Endothelial cell of umbilical vein (primary cell): ENCODE data around the gene NFATC2IP. TPM values are rescaled to one million over a fixed set of nuclear protein-coding genes. Genes with fewer than 3 reads are reported as not detected.

Experiments used
- BruUV-seq: library from RNA; stranded (reverse); fragments of 400-500 nt; replicated peaks from 2 replicates; lab custom pipeline; 2021; lab: Mats Ljungman, UMichigan
- CTCF ChIA-PET: fragments of 300-600, 350-600 bp; sonication (Branson Sonifier 250); formaldehyde crosslinking; loops from one replicate; lab custom pipeline; 2021; ENCODE audit warnings: antibody characterized with exemption, inconsistent platforms; lab: Charles Lee
- POLR2A ChIA-PET: fragments of 300-600, 350-600 bp; sonication (Branson Sonifier 250); formaldehyde crosslinking; loops from one replicate; lab custom pipeline; 2021; ENCODE audit warnings: antibody characterized with exemption, inconsistent platforms; lab: Charles Lee
- DNase-seq: peaks from one replicate; pipeline ENCODE4 v3.0.0-alpha.2; 2011; ENCODE audit warnings: low read depth, low spot score
- FAIRE-seq: peaks from 2 replicates; lab custom pipeline; 2011; peaks lifted over from hg19 to GRCh38; lab: Jason Lieb, UNC
- H2AFZ ChIP-seq: 2 replicates; pipeline ENCODE4 v1.6.0; 2012; ENCODE audit warnings: low read depth, low read length, control low read depth, inconsistent platforms
- H3K27ac ChIP-seq: 2 replicates; pipeline ENCODE4 v1.5.1; 2011; ENCODE audit warnings: low read depth, mild to moderate bottlenecking, control low read depth, low read length, moderate library complexity; ENCODE audit not compliant: insufficient read depth
- H3K27me3 ChIP-seq, 2 experiments: 2 replicates each; pipeline versions ENCODE4 v1.6.0 to v1.6.1; 2011; ENCODE audit warnings: low read length in 2 of 2, mixed read lengths in 1 of 2; ENCODE audit not compliant: control insufficient read depth in 2 of 2, insufficient read depth in 2 of 2
- H3K36me3 ChIP-seq, 2 experiments: 2 replicates in 1 of 2; 3 replicates in 1 of 2; pipeline ENCODE4 v1.5.1; 2011; ENCODE audit warnings: low read length in 2 of 2, mild to moderate bottlenecking in 1 of 2, moderate library complexity in 1 of 2; ENCODE audit not compliant: control insufficient read depth in 2 of 2, insufficient read depth in 2 of 2; ENCODE audit errors: extremely low read depth in 1 of 2
- H3K4me1 ChIP-seq: 3 replicates; pipeline ENCODE4 v1.5.1; 2011; ENCODE audit warnings: mild to moderate bottlenecking, low read length; ENCODE audit not compliant: control insufficient read depth, insufficient read depth; ENCODE audit errors: extremely low read depth
- H3K4me2 ChIP-seq: 2 replicates; pipeline ENCODE4 v1.6.1; 2011; ENCODE audit warnings: low read length, control low read depth, mixed read lengths; ENCODE audit not compliant: insufficient read depth
- H3K4me3 ChIP-seq, 3 experiments: fragments of 200-600 bp in 1 of 3; sonication (generic), shearing (Covaris generic) in 1 of 3; replicated peaks in 1 of 3; 2 replicates each; pipeline ENCODE4 v1.5.1; 2011 to 2016; ENCODE audit warnings: control low read depth in 3 of 3, low read length in 3 of 3, mild to moderate bottlenecking in 2 of 3, inconsistent platforms in 1 of 3, low read depth in 1 of 3, moderate library complexity in 1 of 3; ENCODE audit not compliant: insufficient read depth in 1 of 3
- H3K79me2 ChIP-seq: 2 replicates; pipeline ENCODE4 v1.6.0; 2012; ENCODE audit warnings: low read length, inconsistent platforms; ENCODE audit not compliant: control insufficient read depth, insufficient read depth
- H3K9ac ChIP-seq: replicated peaks from 2 replicates; pipeline ENCODE3; 2011; ENCODE audit warnings: low read length, control low read depth; ENCODE audit not compliant: insufficient read depth; ENCODE audit errors: extremely low read depth
- H3K9me1 ChIP-seq: replicated peaks from 3 replicates; pipeline ENCODE4 v1.6.0; 2011; ENCODE audit warnings: mild to moderate bottlenecking, low read length; ENCODE audit not compliant: control insufficient read depth, insufficient read depth; ENCODE audit errors: extremely low read depth
- H3K9me3 ChIP-seq: replicated peaks from 2 replicates; pipeline ENCODE4 v1.5.1; 2012; ENCODE audit warnings: low read length, inconsistent platforms; ENCODE audit not compliant: control insufficient read depth, insufficient read depth
- H4K20me1 ChIP-seq: replicated peaks from 2 replicates; pipeline ENCODE3; 2011; ENCODE audit warnings: mild to moderate bottlenecking, low read length; ENCODE audit not compliant: control insufficient read depth, insufficient read depth; ENCODE audit errors: extremely low read depth
- CTCF ChIP-seq, 2 donors: IDR thresholded peaks; 1 replicate in 1 of 2; 2 replicates in 1 of 2; pipeline ENCODE4 v1.5.1; 2011; ENCODE audit warnings: low read length in 2 of 2, mild to moderate bottlenecking in 2 of 2, moderate library complexity in 2 of 2, control low read depth in 1 of 2, inconsistent platforms in 1 of 2, low read depth in 1 of 2; ENCODE audit not compliant: insufficient read depth in 1 of 2; ENCODE audit errors: extremely low read depth in 1 of 2
- EZH2 ChIP-seq: IDR thresholded peaks from 2 replicates; pipeline ENCODE4 v1.6.1; 2012; ENCODE audit warnings: borderline replicate concordance, low read depth, mild to moderate bottlenecking, moderate library complexity, low read length, inconsistent platforms; ENCODE audit not compliant: severe bottlenecking
- FOS ChIP-seq: IDR thresholded peaks from 2 replicates; pipeline ENCODE4 v1.6.1; 2011; ENCODE audit warnings: mild to moderate bottlenecking, low read length, moderate library complexity, borderline replicate concordance; ENCODE audit not compliant: insufficient read depth
- GATA2 ChIP-seq: IDR thresholded peaks from 2 replicates; pipeline ENCODE4 v1.7.0; 2011; ENCODE audit warnings: low read depth, mild to moderate bottlenecking, moderate library complexity, mixed read lengths, low read length; ENCODE audit not compliant: insufficient read length, insufficient read depth
- JUN ChIP-seq: IDR thresholded peaks from 2 replicates; pipeline ENCODE4 v1.6.1; 2011; ENCODE audit warnings: borderline replicate concordance, low read depth; ENCODE audit not compliant: insufficient read length, insufficient read depth
- MAX ChIP-seq: IDR thresholded peaks from 2 replicates; pipeline ENCODE4 v1.6.1; 2011; ENCODE audit not compliant: insufficient read depth, insufficient read length
- MYC ChIP-seq: IDR thresholded peaks from one replicate; pipeline ENCODE4 v1.6.1; 2011; ENCODE audit warnings: mild to moderate bottlenecking, low read depth, low read length
- POLR2A ChIP-seq: IDR thresholded peaks from 2 replicates; pipeline ENCODE4 v1.6.1; 2012; ENCODE audit warnings: low read depth, mild to moderate bottlenecking, control low read depth, low read length
- POLR2AphosphoS5 ChIP-seq: IDR thresholded peaks from 2 replicates; pipeline ENCODE4 v1.6.1; 2012; ENCODE audit warnings: low read depth, mild to moderate bottlenecking, control low read depth, low read length, moderate library complexity; ENCODE audit not compliant: insufficient read depth
- dilution Hi-C: fragments of 300-500 bp; cut with MboI; formaldehyde crosslinking; loops from one replicate; pipeline ENCODE4 v1.15.0; 2019; ENCODE audit warnings: low sequenced_read_pairs; ENCODE audit not compliant: extremely low pct_ligation_motif_present
- intact Hi-C: fragments of 100-400 bp; cut with micrococcal nuclease; formaldehyde crosslinking; loops from one replicate; pipeline ENCODE4 v1.10.0; 2022
- polyA plus RNA-seq, 4 experiments: library from polyadenylated mRNA; depleted of rRNA in 3 of 4; stranded (reverse) in 3 of 4; unstranded in 1 of 4; fragments of >200 nt; gene quantifications; 2 replicates each; pipeline versions ENCODE4 v1.2.1 to v1.2.3, GENCODE V29; 2011 to 2012; ENCODE audit warnings: missing spikeins in 1 of 4
- total RNA-seq: library from RNA; stranded (reverse); gene quantifications from 2 replicates; pipeline ENCODE4 v1.2.3, GENCODE V29; 2021

The NFATC2IP gene
- total and polyA plus RNA-seq, 2 donors (not counting 3 experiments of a cell fraction or from before 2014, with no cell fraction given), result 64.1 to 69.6 TPM

GRCh38 chr16:28936784-28937155, 14.0 kb upstream of the NFATC2IP start:
- no peaks in the 10 kb centered on the region for H3K79me2 ChIP-seq
- H3K4me2 ChIP-seq, result no peak overlapping the region
- H3K9me3 ChIP-seq, result no peaks in the 10 kb centered on the region
- no peaks in the 10 kb centered on the region for H3K9me1 ChIP-seq
- TF ChIP-seq CTCF (IDR thresholded peaks at IDR 0.05; ENCODE audit: extremely low read depth in 1 of 2, insufficient read depth in 1 of 2, low read depth in 1 of 2, low read length in 2 of 2) (no peak), MYC (no peak), POLR2A (no peak), POLR2AphosphoS5 (no peak), FOS (no peak), EZH2 (no peak), GATA2 (no peak), JUN (no peak), MAX (no peak)
- H3K27me3 ChIP-seq, result no peaks in the 10 kb centered on the region
- intact Hi-C loops (loop anchor here (1.0 to 2.0 kb wide), 3 partner anchors 9 to 14 kb away; partner anchors contain the start of genes NFATC2IP and RABEP2), dilution Hi-C loops (no loop called here)
- no peak overlapping the region for H3K4me3 ChIP-seq
- BruUV-seq, result no TSS peak
- ChIA-PET CTCF (interaction anchor here (0.6 to 1.3 kb wide), 6 partner anchors 8 to 37 kb away, joined by 3 to 18 read pairs (median 3); partner anchors contain the start of gene RABEP2), POLR2A (interaction anchor here (0.5 to 1.1 kb wide), 2 partner anchors 72 to 83 kb away, joined by 3 to 8 read pairs; no protein-coding TSS in a partner anchor)
- H3K36me3 ChIP-seq, result no peaks in the 10 kb centered on the region
- no peaks in the 10 kb centered on the region for H3K4me1 ChIP-seq
- no peak overlapping the region for H3K9ac ChIP-seq
- no peak for FAIRE-seq
- H4K20me1 ChIP-seq, result no peaks in the 10 kb centered on the region
- H2AFZ ChIP-seq, result no peak overlapping the region
- H3K27ac ChIP-seq, result no peak overlapping the region
- DNase-seq, result no peak
